GM19397 (cell line): ENCODE measurements around the gene SULT4A1.
"Not testable (repeated sequence)": the region's sequence is repeated elsewhere in the genome, so short reads cannot be mapped to it uniquely, and the experiment has no call there.

ENCODE experiments used
- ATAC-seq: cut with Tn5 transposase; IDR thresholded peaks from one replicate; pipeline ENCODE4 v1.9.1; 2021; ENCODE audit warnings: mild to moderate bottlenecking, moderate library complexity; ENCODE audit not compliant: unreplicated experiment

SULT4A1 gene

DNA sequence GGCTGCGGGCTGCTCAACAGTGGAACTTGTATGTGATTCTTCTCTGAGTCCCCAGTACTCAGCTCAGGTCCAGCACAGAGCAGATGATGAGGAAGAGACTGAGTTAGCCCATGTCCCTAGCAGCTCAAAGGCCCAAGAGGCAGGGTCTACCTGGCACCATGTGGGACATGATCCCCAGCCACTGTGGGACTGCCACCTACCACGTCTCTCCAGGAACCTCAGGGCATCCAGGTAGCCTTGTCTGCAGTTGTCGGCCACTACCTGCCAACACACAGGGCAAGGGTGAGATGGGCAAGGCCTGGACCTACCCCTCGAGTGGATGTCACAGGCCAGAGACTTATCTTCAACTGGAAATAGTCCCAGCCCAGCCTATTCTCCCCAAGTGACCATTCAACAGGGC, 25.1 kb upstream of the SULT4A1 start:
- no peak for ATAC-seq

GRCh38 chr22:43886231-43886630, 23.9 kb upstream of the SULT4A1 start:
- ATAC-seq = no peak

DNA sequence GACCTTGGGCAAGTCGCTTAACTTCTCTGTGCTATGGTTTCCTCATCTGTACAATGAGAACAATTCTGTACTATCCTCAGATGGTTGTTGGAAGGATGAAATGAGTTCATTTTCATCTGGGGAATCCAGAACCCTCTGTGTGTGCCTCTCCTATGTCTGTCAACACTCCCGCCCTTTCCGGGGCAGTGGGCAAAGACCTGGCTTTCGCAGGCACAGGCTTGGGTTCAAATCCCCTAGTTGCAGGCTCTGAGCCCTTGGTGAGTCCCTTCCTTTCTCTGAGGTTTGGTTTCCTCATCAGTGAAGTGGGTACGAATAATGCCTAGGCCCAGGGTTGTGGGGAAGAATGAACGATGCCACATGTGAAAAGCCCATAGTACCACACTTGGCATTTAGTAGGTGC, 23.5 kb upstream of the SULT4A1 start:
- no peak for ATAC-seq

DNA sequence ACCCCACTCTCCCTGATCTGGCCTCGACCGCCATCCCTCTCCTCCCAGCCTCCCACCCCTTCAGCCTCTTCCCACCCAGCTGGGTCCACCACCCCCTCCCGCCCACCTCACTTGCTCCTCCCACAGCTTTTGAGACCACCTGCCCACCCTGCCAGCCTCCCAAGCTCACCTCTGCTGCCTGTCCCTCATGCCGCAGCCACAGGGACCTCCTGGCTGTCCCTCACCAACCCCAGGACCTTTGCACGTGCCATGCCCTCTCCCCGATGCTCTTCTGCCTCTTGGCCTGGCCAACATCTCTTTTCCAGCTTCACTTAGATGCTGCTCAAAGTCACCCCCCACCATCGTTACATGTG, 23.0 kb upstream of the SULT4A1 start:
- ATAC-seq = no peak

DNA sequence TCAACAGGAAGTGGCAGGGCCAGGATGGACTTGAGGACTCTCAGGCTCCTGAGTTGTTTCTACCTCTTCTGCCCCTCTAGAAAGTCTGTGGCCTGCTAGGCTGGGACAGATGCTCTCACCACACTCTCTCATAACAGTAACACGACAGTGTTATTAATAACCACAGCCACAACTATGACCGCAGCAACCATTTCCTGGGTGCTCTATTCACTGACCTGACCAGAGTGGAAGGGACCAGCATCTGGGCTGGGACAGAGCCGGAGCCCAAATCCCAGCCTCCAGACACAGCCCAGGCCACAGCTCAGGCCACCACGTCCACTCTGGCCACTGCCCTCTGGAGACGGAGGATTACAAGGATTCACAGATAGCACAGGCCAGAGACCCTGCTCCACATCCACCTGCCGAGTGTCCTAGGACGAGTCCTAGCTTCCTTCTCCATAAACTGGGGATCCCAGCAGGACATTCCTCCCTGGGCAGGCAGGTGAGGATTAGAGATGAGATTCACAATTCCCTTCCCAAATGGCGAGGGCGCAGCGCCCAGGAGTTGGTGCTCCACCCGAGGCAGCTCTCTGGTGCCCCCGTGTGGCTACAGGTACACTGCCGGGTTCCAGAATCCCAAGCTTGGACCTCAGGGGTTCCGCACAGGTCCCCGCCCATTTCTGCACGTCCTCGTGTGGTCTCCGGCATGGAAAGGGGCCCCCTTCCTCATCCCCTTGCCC, 22.4 kb upstream of the SULT4A1 start:
- ATAC-seq = peak; percentile 56

DNA sequence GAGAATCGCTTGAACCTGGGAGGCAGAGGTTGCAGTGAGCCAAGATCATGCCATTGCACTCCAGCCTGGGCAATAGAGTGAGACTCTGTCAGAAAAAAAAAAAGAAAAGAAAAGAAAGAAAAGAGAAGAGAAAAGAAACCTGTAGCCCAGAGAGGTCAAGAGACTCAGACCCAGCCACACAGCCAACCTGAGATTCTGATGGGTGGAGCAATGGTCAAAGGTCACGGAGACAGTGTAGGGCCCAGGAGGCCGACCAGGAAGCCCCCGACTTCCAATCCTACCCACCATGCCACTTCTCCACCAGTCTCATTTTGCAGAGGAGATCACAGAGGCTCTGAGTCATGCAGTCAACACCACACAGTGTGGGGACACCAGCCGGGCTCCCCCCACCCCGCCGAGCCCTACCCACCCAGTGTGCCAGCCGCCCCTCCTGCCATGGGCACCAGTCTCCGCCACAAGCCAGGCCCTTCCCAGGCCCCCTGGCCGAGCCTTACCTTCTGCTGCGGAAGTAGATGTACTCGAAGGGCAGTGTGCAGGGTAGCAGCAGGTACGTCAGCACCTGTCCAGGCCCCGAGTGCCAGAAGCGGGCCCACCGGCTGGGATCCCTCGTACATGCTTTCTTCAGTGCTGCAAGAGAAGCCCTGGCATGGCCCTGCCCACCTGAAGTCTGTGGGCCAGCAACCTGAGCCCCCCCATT, 21.6 kb upstream of the SULT4A1 start:
- ATAC-seq = no peak

DNA sequence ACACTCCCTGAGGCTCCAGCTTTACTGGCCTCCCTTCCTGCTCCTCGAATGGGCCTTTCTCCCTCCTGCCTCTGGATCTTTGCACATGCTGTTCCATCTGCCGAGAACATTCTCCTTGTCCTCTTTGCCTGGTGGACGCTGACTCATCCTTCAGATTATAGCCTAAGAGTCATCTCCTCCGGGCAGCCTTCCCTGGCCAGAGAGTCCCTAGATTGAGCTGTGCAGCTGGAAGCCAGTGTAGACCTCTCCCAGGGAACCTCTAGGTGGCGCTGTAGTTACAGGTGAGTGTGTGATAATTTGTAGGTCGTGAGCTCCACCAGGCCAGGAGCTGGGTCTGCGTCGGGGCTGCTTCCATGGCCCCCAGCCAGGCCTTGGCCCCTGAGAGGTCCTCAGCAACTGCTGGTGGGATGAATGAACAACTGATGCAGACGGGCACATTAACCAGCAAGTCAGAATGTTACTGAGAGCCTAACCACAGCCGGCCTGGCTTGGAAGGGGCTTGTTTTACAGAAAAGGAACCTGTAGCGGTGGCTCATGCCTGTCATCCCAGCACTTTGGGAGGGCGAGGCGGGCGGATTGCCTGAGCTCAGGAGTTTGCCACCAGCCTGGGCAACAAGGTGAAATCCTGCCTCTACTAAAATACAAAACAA, 20.8 kb upstream of the SULT4A1 start:
- no peak for ATAC-seq

GRCh38 chr22:43882122-43882767, 19.9 kb upstream of the SULT4A1 start:
- ATAC-seq = no peak

DNA sequence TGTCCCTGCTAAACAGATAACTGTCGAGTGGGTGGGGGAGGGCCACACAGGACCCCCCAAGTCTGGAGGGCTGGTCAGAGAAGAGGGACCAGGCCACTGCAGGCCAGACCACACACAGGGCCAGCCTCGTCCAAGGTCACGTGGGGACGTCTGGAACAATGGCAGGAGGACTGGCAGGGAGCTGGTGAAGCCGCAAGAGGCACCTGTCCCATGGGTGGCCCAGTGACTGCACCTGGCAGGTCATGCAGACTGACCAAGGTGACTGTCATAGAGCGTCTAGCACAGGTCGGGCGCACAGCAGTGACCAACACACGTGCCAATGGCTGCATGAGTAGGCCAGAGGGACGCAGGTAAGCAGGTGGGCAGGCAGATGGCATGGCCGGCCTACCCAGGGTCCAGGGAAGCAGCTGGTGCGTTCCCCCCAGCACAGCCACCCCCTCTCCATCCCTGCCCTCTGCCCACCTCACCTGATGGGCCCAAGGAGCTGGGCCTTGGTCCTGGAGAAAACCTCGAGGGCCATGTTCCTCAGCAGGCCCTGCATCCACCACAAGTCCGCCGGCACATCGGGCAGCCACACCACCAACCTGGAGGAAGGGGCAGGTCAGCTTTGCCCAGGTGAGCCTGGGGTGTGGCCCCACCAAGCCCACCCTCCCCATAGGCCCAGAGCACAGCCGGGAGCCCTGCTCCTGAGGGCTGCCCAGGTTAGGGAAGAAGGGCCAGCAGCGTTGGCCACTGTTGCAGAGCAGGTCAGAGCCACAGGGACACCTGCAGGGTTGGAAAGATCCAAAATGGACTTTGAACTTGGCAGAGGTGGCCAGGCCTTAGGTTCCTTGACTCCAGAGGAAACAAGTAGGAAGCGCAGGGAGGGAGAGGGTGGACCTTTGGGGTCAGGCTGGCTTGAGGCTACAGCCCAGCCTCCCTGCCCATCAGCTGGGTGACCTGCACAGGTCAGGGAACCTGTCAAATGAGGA, 19.1 kb upstream of the SULT4A1 start:
- no peak for ATAC-seq

DNA sequence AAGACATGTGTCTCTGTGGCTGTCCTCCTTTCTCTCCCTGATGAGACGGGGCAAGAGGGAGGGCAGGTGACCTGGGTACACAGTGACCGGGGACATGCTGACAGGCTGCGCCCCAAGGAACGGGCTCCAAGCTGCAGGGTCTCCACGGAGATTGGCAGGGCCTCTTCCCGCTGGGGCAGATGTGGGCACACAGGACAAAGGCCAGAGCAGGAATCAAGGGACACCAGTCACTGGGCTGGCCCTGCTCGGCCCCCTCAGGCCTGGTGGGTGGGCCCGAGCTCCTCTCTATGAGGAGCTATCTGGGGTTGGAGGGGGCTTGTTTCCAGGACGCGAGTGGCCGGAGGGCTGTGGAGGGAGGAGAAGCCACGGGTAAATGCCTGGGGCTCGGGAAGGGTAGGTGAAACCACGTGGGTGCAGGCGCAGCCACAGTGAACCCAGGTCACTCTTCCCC, 18.3 kb upstream of the SULT4A1 start:
- ATAC-seq = no peak

GRCh38 chr22:43879901-43880540, 17.7 kb upstream of the SULT4A1 start:
- ATAC-seq = no peak

DNA sequence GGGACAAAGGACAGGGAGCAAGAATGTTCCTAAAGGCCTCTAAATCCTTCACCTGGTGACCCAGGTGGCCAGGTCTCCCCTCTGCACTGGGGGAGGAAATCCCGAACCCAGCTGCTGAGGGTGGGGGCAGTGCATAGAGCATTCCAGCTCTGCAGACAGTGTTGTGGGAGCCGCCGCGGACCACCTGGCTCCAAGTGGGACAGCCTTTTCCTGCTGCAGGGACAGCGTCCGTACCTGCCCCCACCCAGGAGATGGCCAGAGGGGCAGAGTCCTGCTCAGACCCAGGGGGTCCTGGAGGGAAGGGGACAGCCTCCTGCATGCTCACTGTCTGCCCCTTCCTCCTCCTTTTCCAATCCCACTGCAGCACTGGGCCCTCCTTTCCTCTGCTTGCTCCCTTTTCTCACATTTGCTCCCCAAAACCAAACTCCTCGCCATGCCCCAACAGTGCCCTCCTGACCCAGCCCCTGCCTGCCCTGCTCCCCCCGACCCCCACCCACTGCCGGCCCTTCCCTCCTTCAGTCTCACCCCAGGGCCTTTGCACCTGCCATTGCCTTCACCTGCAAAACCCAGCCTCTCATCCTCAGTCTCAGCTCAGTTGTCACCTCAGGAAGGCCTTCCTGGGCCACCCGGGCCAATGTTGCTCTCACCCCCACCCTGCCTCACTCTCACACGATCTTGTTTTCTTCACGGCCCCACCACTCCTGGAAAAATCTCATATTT, 16.7 kb upstream of the SULT4A1 start:
- ATAC-seq = no peak

- no peak for ATAC-seq
Observed at GRCh38 chr22:43878079-43878795, 15.9 kb upstream of the SULT4A1 start.

DNA sequence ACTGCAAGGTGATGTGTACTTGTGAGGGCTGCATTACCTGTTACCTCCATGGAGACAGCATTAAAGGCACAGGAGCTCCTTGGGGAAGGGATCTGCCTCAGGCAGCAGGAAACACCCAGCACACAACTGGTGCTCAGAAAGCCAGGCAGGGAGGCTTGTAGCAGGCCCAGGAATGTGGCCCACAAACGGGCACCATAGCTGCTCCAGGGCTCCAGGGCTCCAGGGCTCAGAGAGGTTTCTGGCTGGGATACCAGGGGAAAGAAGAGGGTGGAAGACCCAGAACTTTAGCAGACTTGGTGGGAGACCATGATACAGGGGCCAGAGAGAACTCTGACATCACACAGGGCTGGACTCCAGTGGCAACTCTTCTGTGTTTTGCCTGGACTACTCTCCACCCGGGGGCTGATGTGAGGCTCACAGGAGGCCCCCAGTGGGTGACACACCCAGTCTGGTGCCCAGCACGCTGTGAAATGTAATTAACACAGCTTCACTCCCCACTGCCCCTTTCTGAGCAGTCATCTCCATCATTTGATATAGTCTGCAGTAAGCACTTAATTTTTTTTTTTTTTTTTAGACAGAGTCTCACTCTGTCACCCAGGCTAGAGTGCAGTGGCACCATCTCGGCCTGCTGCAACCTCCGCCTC, 14.7 kb upstream of the SULT4A1 start:
- no peak for ATAC-seq

GRCh38 chr22:43869799-43870198, 7.5 kb upstream of the SULT4A1 start:
- ATAC-seq = no peak

DNA sequence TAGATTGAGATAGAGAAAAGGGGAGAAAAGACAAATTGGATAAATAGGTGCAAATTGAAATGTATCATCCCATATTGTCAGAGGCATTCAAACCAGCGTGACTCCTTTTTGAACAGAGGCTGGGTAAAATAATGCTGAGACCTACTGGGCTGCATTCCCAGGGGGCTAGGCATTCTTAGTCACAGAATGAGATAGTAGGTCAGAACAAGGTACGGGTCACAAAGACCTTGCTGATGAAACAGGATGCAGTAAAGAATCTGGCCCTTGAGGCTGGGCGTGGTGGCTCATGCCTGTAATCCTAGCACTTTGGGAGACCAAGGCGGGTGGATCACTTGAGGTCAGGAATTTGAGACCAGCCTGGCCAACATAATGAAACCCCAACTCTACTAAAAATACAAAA, 6.7 kb upstream of the SULT4A1 start:
- not testable (repeated sequence) for ATAC-seq

DNA sequence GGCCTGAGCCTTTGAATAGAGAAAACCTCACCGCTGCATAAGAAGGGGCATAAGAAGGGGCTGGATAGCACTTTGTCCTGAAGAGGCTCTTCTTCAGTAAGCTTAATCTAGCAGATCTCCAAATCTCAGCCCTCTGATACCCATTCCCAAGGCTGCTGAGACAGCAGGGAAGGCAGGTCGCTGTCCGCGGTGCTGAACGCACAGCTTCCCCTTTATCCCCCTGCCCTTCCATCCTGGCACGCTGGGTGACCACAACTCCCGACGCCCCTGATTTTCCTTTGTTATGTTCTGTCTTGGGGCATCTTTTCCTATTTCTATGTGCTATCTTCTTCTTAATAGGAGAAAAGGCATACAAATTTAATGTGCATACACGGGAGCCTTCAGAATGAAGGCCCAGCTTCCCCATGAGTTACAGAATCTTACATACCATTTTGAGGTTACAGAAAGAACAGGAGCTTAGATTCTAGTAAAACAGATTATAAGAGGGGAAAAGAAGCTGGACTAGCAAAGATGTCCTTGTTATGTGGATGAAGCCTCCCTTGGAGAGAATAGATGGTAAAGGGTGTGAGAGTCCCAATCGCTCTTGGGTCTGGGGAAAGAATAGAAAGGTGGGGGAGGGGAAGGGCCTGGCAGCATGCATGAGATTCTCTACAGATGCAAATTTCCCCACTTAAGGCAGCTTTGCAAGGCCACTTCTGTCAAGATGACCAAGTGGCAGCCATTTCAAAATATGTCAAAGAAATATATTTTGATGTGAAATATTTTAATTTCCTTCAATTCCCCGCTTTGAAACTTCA, 5.7 kb upstream of the SULT4A1 start:
- no peak for ATAC-seq

DNA sequence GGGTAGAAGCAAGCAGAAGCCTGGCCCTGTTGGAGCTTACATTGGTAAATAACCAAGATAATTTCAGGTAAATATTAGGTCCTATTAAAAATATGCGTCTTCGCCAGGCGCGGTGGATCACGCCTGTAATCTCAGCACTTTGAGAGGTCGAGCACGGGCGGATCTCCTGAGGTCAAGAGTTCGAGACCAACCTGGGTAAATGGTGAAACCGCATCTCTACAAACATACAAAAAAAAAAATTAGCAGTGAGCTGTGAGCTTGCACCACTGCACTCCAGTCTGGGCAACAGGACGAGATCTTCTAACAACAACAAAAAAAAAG, 529 bp upstream of the SULT4A1 start:
- no peak for ATAC-seq
